ENCODE results near the gene UFC1.

GRCh38 chr1:161185282-161185682 lies 31.5 kb downstream of the UFC1 start:
- TF ChIP-seq EZH2phosphoT487 (IDR thresholded peaks at IDR 0.05; ENCODE audit: insufficient read depth, low read depth) (no peak), EZH2 (IDR thresholded peaks at IDR 0.05; ENCODE audit: insufficient read depth, poor library complexity, severe bottlenecking) (no peak)
